CD14-positive monocyte (primary cell): ENCODE data around the gene ABHD17B. TPM values are rescaled to one million over a fixed set of nuclear protein-coding genes. Genes with fewer than 3 reads are reported as not detected.

Source experiments
- DNase-seq, 3 donors: peaks; one replicate each; pipeline ENCODE4 v3.0.0-alpha.2; 2011 to 2022
- H2AFZ ChIP-seq: 2 replicates; pipeline ENCODE4 v1.6.0; 2012; ENCODE audit warnings: mild to moderate bottlenecking, low read depth, low read length, inconsistent platforms; ENCODE audit not compliant: insufficient read depth, poor library complexity, severe bottlenecking
- H3K27ac ChIP-seq, 2 donors: 1 replicate in 1 of 2; 2 replicates in 1 of 2; pipeline ENCODE4 v1.5.1; 2012 to 2013; ENCODE audit warnings: low read length in 2 of 2, control low read depth in 1 of 2, inconsistent platforms in 1 of 2, low read depth in 1 of 2, mild to moderate bottlenecking in 1 of 2
- H3K27me3 ChIP-seq, 2 donors: one replicate each; pipeline versions ENCODE4 v1.6.0 to v1.6.1; 2011 to 2013; ENCODE audit warnings: low read length in 2 of 2; ENCODE audit not compliant: control insufficient read depth in 2 of 2, insufficient read depth in 2 of 2
- H3K36me3 ChIP-seq, 2 donors: replicated peaks in 1 of 2; 1 replicate in 1 of 2; 2 replicates in 1 of 2; pipeline versions ENCODE4 v1.5.1 to v1.6.1; 2012 to 2013; ENCODE audit warnings: low read length in 2 of 2, control low read depth in 1 of 2, inconsistent platforms in 1 of 2, mild to moderate bottlenecking in 1 of 2; ENCODE audit not compliant: insufficient read depth in 2 of 2, control insufficient read depth in 1 of 2
- H3K4me1 ChIP-seq, 2 donors: 1 replicate in 1 of 2; 2 replicates in 1 of 2; pipeline versions ENCODE4 v1.5.1 to v1.6.1; 2012 to 2013; ENCODE audit warnings: low read length in 2 of 2, control low read depth in 1 of 2, inconsistent platforms in 1 of 2, mild to moderate bottlenecking in 1 of 2, moderate library complexity in 1 of 2; ENCODE audit not compliant: insufficient read depth in 2 of 2, control insufficient read depth in 1 of 2
- H3K4me2 ChIP-seq: replicated peaks from 2 replicates; pipeline ENCODE3; 2012; ENCODE audit warnings: low read length, moderate library complexity, mild to moderate bottlenecking; ENCODE audit not compliant: poor library complexity, severe bottlenecking; ENCODE audit errors: extremely low read depth
- H3K4me3 ChIP-seq, 3 experiments: fragments of 200-600 bp in 1 of 3; sonication (generic) in 1 of 3; replicated peaks in 1 of 3; 1 replicate in 2 of 3; 2 replicates in 1 of 3; pipeline ENCODE4 v1.5.1; 2011 to 2013; ENCODE audit warnings: low read length in 3 of 3, mild to moderate bottlenecking in 3 of 3, control low read depth in 2 of 3, low read depth in 2 of 3, inconsistent platforms in 1 of 3, moderate library complexity in 1 of 3
- H3K79me2 ChIP-seq: 2 replicates; pipeline ENCODE4 v1.6.0; 2012; ENCODE audit warnings: mild to moderate bottlenecking, control low read depth, inconsistent platforms, low read length, moderate library complexity; ENCODE audit not compliant: insufficient read depth
- H3K9ac ChIP-seq: 2 replicates; pipeline ENCODE4 v1.6.0; 2017; ENCODE audit warnings: low read length, mild to moderate bottlenecking; ENCODE audit not compliant: insufficient read depth, poor library complexity, severe bottlenecking
- H3K9me3 ChIP-seq, 2 donors: replicated peaks in 1 of 2; 1 replicate in 1 of 2; 2 replicates in 1 of 2; pipeline versions ENCODE4 v1.5.1 to v1.6.1; 2012 to 2013; ENCODE audit warnings: low read length in 2 of 2, control low read depth in 1 of 2; ENCODE audit not compliant: control insufficient read depth in 1 of 2, insufficient read depth in 1 of 2
- H4K20me1 ChIP-seq: 2 replicates; pipeline ENCODE4 v1.6.0; 2012; ENCODE audit warnings: mild to moderate bottlenecking, low read length, control low read depth, moderate library complexity; ENCODE audit not compliant: insufficient read depth
- H3K27ac Mint-ChIP-seq, 7 donors: one replicate each; pipeline ENCODE4 v1.8.0; 2020; ENCODE audit warnings: mild to moderate bottlenecking in 7 of 7, mixed read lengths in 7 of 7, moderate library complexity in 6 of 7, inconsistent platforms in 2 of 7
- H3K27me3 Mint-ChIP-seq, 3 donors: one replicate each; pipeline ENCODE4 v1.8.0; 2021 to 2022; ENCODE audit warnings: low read depth in 3 of 3, mild to moderate bottlenecking in 3 of 3, mixed read lengths in 3 of 3, moderate library complexity in 3 of 3, inconsistent platforms in 1 of 3
- H3K36me3 Mint-ChIP-seq, 2 donors: one replicate each; pipeline ENCODE4 v1.8.0; 2020; ENCODE audit warnings: mixed read lengths in 2 of 2, inconsistent platforms in 1 of 2, mild to moderate bottlenecking in 1 of 2
- H3K4me1 Mint-ChIP-seq: one replicate; pipeline ENCODE4 v1.8.0; 2020; ENCODE audit warnings: mild to moderate bottlenecking, mixed read lengths
- H3K4me3 Mint-ChIP-seq, 2 donors: one replicate each; pipeline ENCODE4 v1.8.0; 2020; ENCODE audit warnings: mild to moderate bottlenecking in 2 of 2, mixed read lengths in 2 of 2, moderate library complexity in 1 of 2
- H3K9me3 Mint-ChIP-seq, 7 donors: one replicate each; pipeline ENCODE4 v1.8.0; 2020 to 2022; ENCODE audit warnings: mixed read lengths in 7 of 7, mild to moderate bottlenecking in 6 of 7, moderate library complexity in 6 of 7, inconsistent platforms in 2 of 7
- CTCF ChIP-seq: fragments of 200-600 bp; IDR thresholded peaks from one replicate; pipeline ENCODE4 v1.8.0; 2022; ENCODE audit warnings: antibody characterized with exemption, mild to moderate bottlenecking
- WGBS: methylation state at CpG from one replicate; pipeline ENCODE4 v1.1.5; 2013; ENCODE audit warnings: missing lambda C conversion rate; ENCODE audit not compliant: insufficient coverage; 5-methylcytosine and 5-hydroxymethylcytosine counted together
- intact Hi-C, 2 donors: fragments of 100-400 bp; cut with micrococcal nuclease; formaldehyde crosslinking; loops; one replicate each; pipeline versions ENCODE4 v1.15.0 to v1.15.1; 2023
- polyA plus RNA-seq, 3 donors: library from polyadenylated mRNA; depleted of rRNA in 1 of 3; unstranded in 2 of 3; stranded (reverse) in 1 of 3; fragments of 300-500 nt in 2 of 3; fragments of >200 nt in 1 of 3; fragmentation: Illumina TruSeq in 2 of 3; gene quantifications; 1 replicate in 2 of 3; 2 replicates in 1 of 3; pipeline ENCODE4 v1.2.3, GENCODE V29; 2012 to 2021

ABHD17B gene
- polyA plus RNA-seq, 3 donors: 4.1 to 12.8 (median 12.3) TPM

- Histone ChIP-seq H3K4me1 (no peaks in the 10 kb centered on the region), H4K20me1 (no peaks in the 10 kb centered on the region), H3K9me3 (peaks cover 9 to 16% of the 10 kb centered on the region in 2 donors), H3K27me3 (no peaks in the 10 kb centered on the region), H3K4me2 (no peak overlapping the region), H2AFZ (no peak overlapping the region), H3K4me3 (no peak overlapping the region), H3K36me3 (peaks cover 16 to 64% of the 10 kb centered on the region in 2 donors), H3K27ac (no peak overlapping the region), H3K79me2 (no peaks in the 10 kb centered on the region), H3K9ac (no peak overlapping the region)
- DNase-seq: no peak
- no peak for TF ChIP-seq CTCF
- H3K4me3 Mint-ChIP-seq: no peak overlapping the region
- no CpG with 5 or more reads among the region's 1 CpG for WGBS
- H3K4me1 Mint-ChIP-seq: no peaks in the 10 kb centered on the region
- intact Hi-C loops: no loop called here
- peaks cover 39 to 57% of the 10 kb centered on the region in 2 donors for H3K36me3 Mint-ChIP-seq
- peaks cover 0 to 2% (median 0%) of the 10 kb centered on the region in 3 donors for H3K27me3 Mint-ChIP-seq
- peaks cover 11 to 24% (median 16%) of the 10 kb centered on the region in 7 donors for H3K9me3 Mint-ChIP-seq
- no peak overlapping the region for H3K27ac Mint-ChIP-seq
Measured at GRCh38 chr9:71863631-71864030, 47.4 kb downstream of the ABHD17B start.

GRCh38 chr9:71861618-71862017 is 49.4 kb downstream of the ABHD17B start:
- Mint-ChIP-seq H3K27ac (no peak overlapping the region), H3K4me3 (no peak overlapping the region)
- intact Hi-C loops: no loop called here

More at GRCh38 chr9:71861618-71862017, 49.4 kb downstream of the ABHD17B start:
- Histone ChIP-seq H3K27me3 (no peaks in the 10 kb centered on the region), H3K4me3 (no peak overlapping the region), H3K4me1 (no peaks in the 10 kb centered on the region), H4K20me1 (no peaks in the 10 kb centered on the region), H3K9ac (no peak overlapping the region), H3K4me2 (no peak overlapping the region), H3K9me3 (peaks cover 9 to 16% of the 10 kb centered on the region in 2 donors), H2AFZ (no peak overlapping the region), H3K79me2 (no peaks in the 10 kb centered on the region), H3K36me3 (peaks cover 12 to 46% of the 10 kb centered on the region in 2 donors), H3K27ac (no peak overlapping the region)
- Mint-ChIP-seq H3K36me3 (peaks cover 28 to 40% of the 10 kb centered on the region in 2 donors), H3K27me3 (peaks cover 0 to 2% (median 0%) of the 10 kb centered on the region in 3 donors), H3K9me3 (peaks cover 11 to 24% (median 16%) of the 10 kb centered on the region in 7 donors), H3K4me1 (no peaks in the 10 kb centered on the region)
- TF ChIP-seq CTCF: no peak
- WGBS: no CpG with 5 or more reads among the region's 3 CpGs
- DNase-seq: no peak
